Stimulated activated CD8-positive, alpha-beta memory T cell treated with anti-CD3 and anti-CD28 coated beads, Interleukin-15, amount 100 ng/mL, for 48 hours (primary cell): ENCODE data around the gene TNRC6C.
A peak's percentile ranks its signal among the peaks of the same experiment; 100 is the strongest.

ENCODE experiments used
- DNase-seq, 2 donors: peaks; one replicate each; pipeline ENCODE4 v3.0.0-alpha.2; 2020; ENCODE audit warnings: low read depth in 2 of 2

TNRC6C gene

GRCh38 chr17:78012428-78012827 lies 53.9 kb downstream of the TNRC6C start:
- DNase-seq = no peak

- DNase-seq = peak in 1 of 2 donors; percentile 8
Observed at GRCh38 chr17:78013683-78014467, 55.4 kb downstream of the TNRC6C start.

- DNase-seq = no peak
Observed at GRCh38 chr17:78014646-78015045, 56.1 kb downstream of the TNRC6C start.

- DNase-seq = no peak
Observed at GRCh38 chr17:78016852-78017251, 58.3 kb downstream of the TNRC6C start.

- DNase-seq = no peak
Observed at GRCh38 chr17:78019367-78019975, 61.0 kb downstream of the TNRC6C start.

GRCh38 chr17:78019976-78020716 lies 61.6 kb downstream of the TNRC6C start:
- no peak for DNase-seq

- no peak for DNase-seq
Observed at GRCh38 chr17:78020717-78021108, 62.2 kb downstream of the TNRC6C start.

- no peak for DNase-seq
Observed at GRCh38 chr17:78022425-78022824, 63.9 kb downstream of the TNRC6C start.

GRCh38 chr17:78023042-78023441 lies 64.5 kb downstream of the TNRC6C start:
- DNase-seq = no peak

GRCh38 chr17:78026381-78026780 lies 67.9 kb downstream of the TNRC6C start:
- DNase-seq = no peak

GRCh38 chr17:78027121-78027520 lies 68.6 kb downstream of the TNRC6C start:
- DNase-seq = no peak

- no peak for DNase-seq
Observed at GRCh38 chr17:78029697-78030096, 71.2 kb downstream of the TNRC6C start.

- DNase-seq = no peak
Observed at GRCh38 chr17:78031435-78031834, 72.9 kb downstream of the TNRC6C start.

GRCh38 chr17:78032166-78032565 lies 73.7 kb downstream of the TNRC6C start:
- no peak for DNase-seq

GRCh38 chr17:78034429-78035091 lies 76.1 kb downstream of the TNRC6C start:
- no peak for DNase-seq

- DNase-seq = no peak
Observed at GRCh38 chr17:78037280-78037679, 78.8 kb downstream of the TNRC6C start.

GRCh38 chr17:78038748-78039288 lies 80.3 kb downstream of the TNRC6C start:
- DNase-seq = no peak

GRCh38 chr17:78039581-78039980 lies 81.1 kb downstream of the TNRC6C start:
- no peak for DNase-seq

GRCh38 chr17:78040440-78041385 lies 82.2 kb downstream of the TNRC6C start:
- DNase-seq = no peak

GRCh38 chr17:78041386-78042179 lies 83.1 kb downstream of the TNRC6C start:
- DNase-seq = no peak
